Caco-2 (cell line): ENCODE measurements around the gene CHD9NB. TPM values are rescaled to one million over a fixed set of nuclear protein-coding genes. Genes with fewer than 3 reads are reported as not detected.

Experiments
- BruUV-seq: library from RNA; stranded (reverse); fragments of 400-500 nt; replicated peaks from 2 replicates; lab custom pipeline; 2021; lab: Mats Ljungman, UMichigan
- CTCF ChIA-PET: fragments of 300-600 bp; sonication (Branson Sonifier 250); formaldehyde crosslinking; loops from one replicate; lab custom pipeline; 2022; ENCODE audit warnings: antibody characterized with exemption; lab: Charles Lee
- POLR2A ChIA-PET: fragments of 300-600 bp; sonication (Branson Sonifier 250); formaldehyde crosslinking; loops from one replicate; lab custom pipeline; 2022; ENCODE audit warnings: antibody characterized with exemption; lab: Charles Lee
- DNase-seq, 2 experiments: peaks; one replicate each; pipeline versions ENCODE4 v3.0.0 to v3.0.0-alpha.2; 2020 to 2022
- H3K27me3 ChIP-seq: replicated peaks from 2 replicates; pipeline ENCODE4 v1.6.0; 2011; ENCODE audit warnings: low read length; ENCODE audit not compliant: control insufficient read depth, insufficient read depth
- H3K36me3 ChIP-seq: 2 replicates; pipeline ENCODE4 v1.5.1; 2011; ENCODE audit warnings: low read length; ENCODE audit not compliant: control insufficient read depth, insufficient read depth
- H3K4me1 ChIP-seq: fragments of 250-450 bp; sonication (Bioruptor Pico); 2 replicates; pipeline ENCODE4 v1.5.1; 2020; ENCODE audit warnings: mild to moderate bottlenecking
- H3K4me3 ChIP-seq: 2 replicates; pipeline ENCODE4 v1.5.1; 2011; ENCODE audit warnings: low read depth, mild to moderate bottlenecking, control low read depth, low read length
- H3K9me3 ChIP-seq: fragments of 250-450 bp; sonication (Bioruptor Pico); 2 replicates; pipeline ENCODE4 v1.5.1; 2020; ENCODE audit warnings: mild to moderate bottlenecking, moderate library complexity
- H3K27ac Mint-ChIP-seq: one replicate; pipeline ENCODE4 v1.8.0; 2022; ENCODE audit warnings: mixed read lengths; ENCODE audit not compliant: unreplicated experiment
- H3K27me3 Mint-ChIP-seq: one replicate; pipeline ENCODE4 v1.8.0; 2022; ENCODE audit warnings: mixed read lengths; ENCODE audit not compliant: insufficient read depth, unreplicated experiment
- H3K36me3 Mint-ChIP-seq: one replicate; pipeline ENCODE4 v1.8.0; 2022; ENCODE audit warnings: mild to moderate bottlenecking, mixed read lengths; ENCODE audit not compliant: insufficient read depth, unreplicated experiment
- H3K4me1 Mint-ChIP-seq: one replicate; pipeline ENCODE4 v1.8.0; 2022; ENCODE audit warnings: low read depth, mixed read lengths; ENCODE audit not compliant: unreplicated experiment
- H3K4me3 Mint-ChIP-seq: one replicate; pipeline ENCODE4 v1.8.0; 2022; ENCODE audit warnings: mild to moderate bottlenecking, moderate library complexity, mixed read lengths; ENCODE audit not compliant: unreplicated experiment
- H3K9me3 Mint-ChIP-seq: one replicate; pipeline ENCODE4 v1.8.0; 2022; ENCODE audit warnings: mixed read lengths; ENCODE audit not compliant: unreplicated experiment
- intact Hi-C: fragments of 100-400 bp; cut with micrococcal nuclease; formaldehyde crosslinking; loops from one replicate; pipeline ENCODE4 v1.10.0; 2022; ENCODE audit not compliant: unreplicated experiment
- total RNA-seq: library from RNA; stranded (reverse); gene quantifications from 2 replicates; pipeline ENCODE4 v1.2.3, GENCODE V29; 2022
- TF ChIP-seq, protein P1 (sequence below), 2 experiments: fragments of 200-600 bp in 1 of 2; IDR thresholded peaks; 1 replicate in 1 of 2; 2 replicates in 1 of 2; pipeline versions ENCODE4 v1.5.1 to v1.8.0; 2011 to 2022; ENCODE audit warnings: antibody characterized with exemption in 1 of 2, control low read depth in 1 of 2, inconsistent platforms in 1 of 2, low read depth in 1 of 2, low read length in 1 of 2, mild to moderate bottlenecking in 1 of 2, moderate library complexity in 1 of 2; ENCODE audit not compliant: insufficient read depth in 1 of 2, severe bottlenecking in 1 of 2, unreplicated experiment in 1 of 2

The CHD9NB gene
- total RNA-seq, 1 experiment from 2014 or later, result not detected

DNA sequence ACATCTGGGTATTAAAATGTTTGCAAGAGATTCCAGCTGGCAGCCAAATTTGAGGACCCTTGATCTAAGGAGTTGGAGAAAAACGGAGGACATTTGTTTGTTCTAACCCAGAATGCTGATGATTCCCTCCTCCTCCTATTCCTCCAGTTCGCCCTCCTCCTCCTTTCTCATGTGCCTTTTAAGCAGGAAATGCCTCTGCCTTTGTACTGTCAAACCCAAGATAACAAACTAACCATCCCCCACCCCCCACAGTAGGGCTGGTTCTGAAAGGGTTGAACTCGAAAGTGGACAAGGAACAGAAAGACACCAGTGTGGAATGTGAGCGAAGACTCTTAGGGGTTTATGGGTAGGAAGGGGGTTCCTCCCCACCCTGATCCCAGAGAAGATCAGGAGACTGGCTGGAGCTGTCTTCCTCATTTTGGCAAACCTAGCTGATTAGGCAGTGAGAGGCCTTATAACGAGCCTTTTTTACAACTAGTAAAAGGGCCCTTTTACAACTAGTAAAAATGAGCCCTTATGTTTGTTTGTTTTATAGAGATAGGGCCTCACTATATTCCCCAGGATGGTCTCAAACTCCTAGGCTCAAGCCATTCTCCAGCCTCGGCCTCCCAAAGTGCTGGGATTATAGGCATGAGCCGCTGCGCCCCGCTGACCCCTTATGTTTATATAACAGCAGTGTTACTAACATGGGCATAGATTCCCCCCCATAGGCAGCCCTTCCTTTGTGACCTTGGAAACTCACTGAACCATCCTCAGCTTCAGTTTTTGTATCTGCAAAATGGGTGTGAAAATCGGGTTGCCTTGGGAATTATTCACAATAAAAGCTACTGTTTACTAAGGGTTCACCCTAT, 3.1 kb upstream of the CHD9NB start:
- Histone ChIP-seq H3K4me1 (peaks cover 11% of the 10 kb centered on the region; the same call in 1 of the 2 replicates), H3K4me3 (peak overlapping the region; percentile 77), H3K36me3 (no peaks in the 10 kb centered on the region), H3K9me3 (no peaks in the 10 kb centered on the region), H3K27me3 (no peaks in the 10 kb centered on the region)
- Mint-ChIP-seq H3K9me3 (no peaks in the 10 kb centered on the region), H3K4me1 (peaks cover 14% of the 10 kb centered on the region), H3K27me3 (no peaks in the 10 kb centered on the region), H3K27ac (peak overlapping the region; percentile 77), H3K36me3 (peaks cover 6% of the 10 kb centered on the region), H3K4me3 (peak overlapping the region; percentile 82)
- DNase-seq, result peak; percentile 71 to 81
- POLR2A ChIA-PET, result interaction anchor here (1.1 to 1.2 kb wide), 2 partner anchors 44 to 153 kb away, joined by 5 read pairs; no protein-coding TSS in a partner anchor
- CTCF ChIA-PET, result interaction anchor here (1.1 to 2.1 kb wide), 5 partner anchors 44 to 228 kb away, joined by 3 to 21 read pairs (median 13); no protein-coding TSS in a partner anchor
- intact Hi-C loops, result loop anchor here (1.0 to 10.0 kb wide), 6 partner anchors 44 to 379 kb away; partner anchors contain the start of gene RBL2
- TF ChIP-seq, protein P1, sequence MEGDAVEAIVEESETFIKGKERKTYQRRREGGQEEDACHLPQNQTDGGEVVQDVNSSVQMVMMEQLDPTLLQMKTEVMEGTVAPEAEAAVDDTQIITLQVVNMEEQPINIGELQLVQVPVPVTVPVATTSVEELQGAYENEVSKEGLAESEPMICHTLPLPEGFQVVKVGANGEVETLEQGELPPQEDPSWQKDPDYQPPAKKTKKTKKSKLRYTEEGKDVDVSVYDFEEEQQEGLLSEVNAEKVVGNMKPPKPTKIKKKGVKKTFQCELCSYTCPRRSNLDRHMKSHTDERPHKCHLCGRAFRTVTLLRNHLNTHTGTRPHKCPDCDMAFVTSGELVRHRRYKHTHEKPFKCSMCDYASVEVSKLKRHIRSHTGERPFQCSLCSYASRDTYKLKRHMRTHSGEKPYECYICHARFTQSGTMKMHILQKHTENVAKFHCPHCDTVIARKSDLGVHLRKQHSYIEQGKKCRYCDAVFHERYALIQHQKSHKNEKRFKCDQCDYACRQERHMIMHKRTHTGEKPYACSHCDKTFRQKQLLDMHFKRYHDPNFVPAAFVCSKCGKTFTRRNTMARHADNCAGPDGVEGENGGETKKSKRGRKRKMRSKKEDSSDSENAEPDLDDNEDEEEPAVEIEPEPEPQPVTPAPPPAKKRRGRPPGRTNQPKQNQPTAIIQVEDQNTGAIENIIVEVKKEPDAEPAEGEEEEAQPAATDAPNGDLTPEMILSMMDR (IDR thresholded peaks at IDR 0.05; ENCODE audit: insufficient read depth in 1 of 2, low read depth in 1 of 2, low read length in 1 of 2, severe bottlenecking in 1 of 2, unreplicated experiment in 1 of 2), result no peak
- TSS peak; percentile 39 for BruUV-seq

DNA sequence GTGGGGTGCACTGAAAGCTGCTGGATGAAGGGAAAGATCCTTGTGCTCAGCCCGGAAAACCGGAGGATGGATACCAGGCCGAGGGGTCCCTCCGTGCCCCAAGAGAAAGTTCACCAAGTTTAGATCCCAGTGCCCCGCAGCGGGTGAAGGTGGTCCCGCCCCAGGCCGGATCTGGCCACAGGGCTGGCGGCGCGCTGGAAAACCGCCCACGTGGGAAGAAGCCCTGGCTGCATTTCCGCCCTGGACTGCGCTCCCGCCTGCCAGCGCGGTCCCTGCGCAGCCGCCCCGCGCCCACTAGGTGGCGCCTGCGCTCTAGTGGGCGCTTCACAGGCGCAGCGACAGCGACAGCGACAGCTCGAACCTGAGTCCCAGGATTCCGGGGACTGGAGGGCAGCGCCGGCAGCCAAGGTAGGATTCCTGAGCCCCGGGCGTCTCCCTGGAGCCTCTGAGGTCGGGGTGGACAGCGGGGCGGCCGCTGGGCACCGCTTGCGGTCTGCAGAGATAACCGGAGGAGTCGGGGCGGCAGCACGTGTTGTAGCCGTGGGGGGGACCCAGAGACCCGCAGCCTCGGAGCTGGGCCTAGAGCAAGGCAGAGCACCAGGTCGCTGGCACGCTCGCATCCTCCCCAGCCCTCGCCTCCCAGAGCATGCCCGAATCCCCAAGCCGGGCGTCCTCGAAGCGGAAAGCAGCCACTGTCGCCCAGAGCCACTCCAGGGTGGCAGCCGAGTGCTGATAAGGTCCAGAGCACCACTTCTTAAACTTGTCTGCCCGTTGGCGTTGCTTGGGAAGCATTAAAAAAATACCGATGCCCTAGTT, 2.2 kb upstream of the CHD9NB start, which contains the start of gene CHD9:
Gene CHD9 (plus strand): TSS at position 322 of the 816 bp plus-strand sequence. CDS start 101,099 bp downstream, outside the sequence.
- H3K27me3 ChIP-seq, result no peaks in the 10 kb centered on the region
- intact Hi-C loops, result loop anchor here (1.0 to 10.0 kb wide), 7 partner anchors 44 to 380 kb away; partner anchors contain the start of gene RBL2
- DNase-seq, result peak; percentile 90 to 92
- no TSS peak for BruUV-seq
- H3K27me3 Mint-ChIP-seq, result no peaks in the 10 kb centered on the region
- peaks cover 11% of the 10 kb centered on the region; the same call in 1 of the 2 replicates for H3K4me1 ChIP-seq
- H3K4me3 Mint-ChIP-seq, result peak within 1 kb of the TSS; percentile 82
- no peaks in the 10 kb centered on the region for H3K9me3 Mint-ChIP-seq
- H3K4me3 ChIP-seq, result peak within 1 kb of the TSS; percentile 77
- H3K36me3 ChIP-seq, result no peaks in the 10 kb centered on the region
- H3K9me3 ChIP-seq, result no peaks in the 10 kb centered on the region
- H3K27ac Mint-ChIP-seq, result peak within 1 kb of the TSS; percentile 77
- TF ChIP-seq, protein P1 (IDR thresholded peaks at IDR 0.05; ENCODE audit: insufficient read depth in 1 of 2, low read depth in 1 of 2, low read length in 1 of 2, severe bottlenecking in 1 of 2, unreplicated experiment in 1 of 2), result peak; percentile 98 to 99
- H3K4me1 Mint-ChIP-seq, result peaks cover 14% of the 10 kb centered on the region
- ChIA-PET CTCF (interaction anchor here (0.6 to 2.1 kb wide), 6 partner anchors 45 to 229 kb away, joined by 3 to 21 read pairs (median 10); no protein-coding TSS in a partner anchor), POLR2A (interaction anchor here (1.0 to 1.2 kb wide), 4 partner anchors 45 to 153 kb away, joined by 3 to 8 read pairs (median 5); no protein-coding TSS in a partner anchor)
- peaks cover 6% of the 10 kb centered on the region for H3K36me3 Mint-ChIP-seq
